ENCODE data around the gene LPCAT2. TPM values are rescaled to one million over a fixed set of nuclear protein-coding genes. Genes with fewer than 3 reads are reported as not detected.

LPCAT2 gene
- total and polyA plus RNA-seq, 8 donors, result 1.4 to 36.2 (median 6.6) TPM; not detected in 1

- Histone ChIP-seq H3K27ac (peak overlapping the region; percentile 52 to 69 (median 55)), H3K36me3 (peaks cover 0 to 26% (median 23%) of the 10 kb centered on the region in 4 donors), H3K27me3 (no peaks in the 10 kb centered on the region), H3K4me1 (peaks cover 33 to 54% (median 45%) of the 10 kb centered on the region in 4 donors), H3K9me3 (no peaks in the 10 kb centered on the region), H3K4me3 (no peak overlapping the region)
- intact Hi-C loops (cut with DNase I; ENCODE audit: low total_unique reads), result no loop called here
- peak; percentile 94 to 97 for DNase-seq
- WGBS, 5 donors, result 8 to 31% (median 24%) methylated on average over 8 to 13 of the region's 13 CpGs
- TF ChIP-seq, protein P1, sequence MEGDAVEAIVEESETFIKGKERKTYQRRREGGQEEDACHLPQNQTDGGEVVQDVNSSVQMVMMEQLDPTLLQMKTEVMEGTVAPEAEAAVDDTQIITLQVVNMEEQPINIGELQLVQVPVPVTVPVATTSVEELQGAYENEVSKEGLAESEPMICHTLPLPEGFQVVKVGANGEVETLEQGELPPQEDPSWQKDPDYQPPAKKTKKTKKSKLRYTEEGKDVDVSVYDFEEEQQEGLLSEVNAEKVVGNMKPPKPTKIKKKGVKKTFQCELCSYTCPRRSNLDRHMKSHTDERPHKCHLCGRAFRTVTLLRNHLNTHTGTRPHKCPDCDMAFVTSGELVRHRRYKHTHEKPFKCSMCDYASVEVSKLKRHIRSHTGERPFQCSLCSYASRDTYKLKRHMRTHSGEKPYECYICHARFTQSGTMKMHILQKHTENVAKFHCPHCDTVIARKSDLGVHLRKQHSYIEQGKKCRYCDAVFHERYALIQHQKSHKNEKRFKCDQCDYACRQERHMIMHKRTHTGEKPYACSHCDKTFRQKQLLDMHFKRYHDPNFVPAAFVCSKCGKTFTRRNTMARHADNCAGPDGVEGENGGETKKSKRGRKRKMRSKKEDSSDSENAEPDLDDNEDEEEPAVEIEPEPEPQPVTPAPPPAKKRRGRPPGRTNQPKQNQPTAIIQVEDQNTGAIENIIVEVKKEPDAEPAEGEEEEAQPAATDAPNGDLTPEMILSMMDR (IDR thresholded peaks at IDR 0.05), result peak in 1 of 7 experiments; percentile 44
- TF ChIP-seq POLR2AphosphoS5 (IDR thresholded peaks at IDR 0.05), result peak; percentile 59 to 89 (median 77)
- no peak for TF ChIP-seq POLR2A (IDR thresholded peaks at IDR 0.05)
Measured at GRCh38 chr16:55502801-55503366, 6.0 kb upstream of the LPCAT2 start.

GRCh38 chr16:55503726-55504550 is 4.9 kb upstream of the LPCAT2 start:
- DNase-seq, result no peak
- WGBS, 5 donors, result 83 to 87% (median 87%) methylated on average over 8 of the region's 8 CpGs
- H3K4me1 ChIP-seq, result peaks cover 33 to 64% (median 50%) of the 10 kb centered on the region in 4 donors
- TF ChIP-seq, protein P1 (IDR thresholded peaks at IDR 0.05), result no peak
- TF ChIP-seq POLR2AphosphoS5 (IDR thresholded peaks at IDR 0.05) (no peak), EP300 (IDR thresholded peaks at IDR 0.05) (no peak), POLR2A (IDR thresholded peaks at IDR 0.05) (no peak)
- H3K27ac ChIP-seq, result peak overlapping the region in 2 of 5 donors; percentile 52 to 69
- no peaks in the 10 kb centered on the region for H3K27me3 ChIP-seq
- H3K36me3 ChIP-seq, result peaks cover 0 to 26% (median 23%) of the 10 kb centered on the region in 4 donors
- intact Hi-C loops (cut with DNase I; ENCODE audit: low total_unique reads), result no loop called here
- no peak overlapping the region for H3K4me3 ChIP-seq
- H3K9me3 ChIP-seq, result no peaks in the 10 kb centered on the region

- H3K4me1 ChIP-seq, result peaks cover 28 to 65% (median 52%) of the 10 kb centered on the region in 4 donors
Measured at GRCh38 chr16:55505333-55506015, 3.4 kb upstream of the LPCAT2 start.

More at GRCh38 chr16:55505333-55506015, 3.4 kb upstream of the LPCAT2 start:
- Histone ChIP-seq H3K36me3 (peaks cover 0 to 26% (median 23%) of the 10 kb centered on the region in 4 donors), H3K4me3 (no peak overlapping the region), H3K9me3 (no peaks in the 10 kb centered on the region), H3K27ac (no peak overlapping the region), H3K27me3 (no peaks in the 10 kb centered on the region)
- TF ChIP-seq, protein P1 (IDR thresholded peaks at IDR 0.05), result no peak
- TF ChIP-seq EP300 (IDR thresholded peaks at IDR 0.05) (no peak), POLR2AphosphoS5 (IDR thresholded peaks at IDR 0.05) (no peak), POLR2A (IDR thresholded peaks at IDR 0.05) (no peak)
- intact Hi-C loops (cut with DNase I; ENCODE audit: low total_unique reads), result no loop called here
- DNase-seq, result no peak
- 81 to 91% (median 90%) methylated on average over 6 to 10 of the region's 10 CpGs for WGBS, 5 donors
